Measurements from ENCODE around the gene RPS15. TPM values are rescaled to one million over a fixed set of nuclear protein-coding genes. Genes with fewer than 3 reads are reported as not detected.

The RPS15 gene
- polyA plus RNA-seq, 6 donors from 2014 or later, result 2,496 to 3,315 (median 3,022) TPM

- DNase-seq (no peak), ATAC-seq (ENCODE audit: low read depth in 2 of 2) (peak; percentile 28 to 29)
- H3K4me3 Mint-ChIP-seq, result peak overlapping the region in 4 of 8 donors; percentile 54 to 89 (median 81)
- H3K27me3 Mint-ChIP-seq, result peaks cover 0 to 16% (median 0%) of the 10 kb centered on the region in 3 donors
- peaks cover 6 to 16% (median 7%) of the 10 kb centered on the region in 3 donors for H3K4me1 Mint-ChIP-seq
- no peaks in the 10 kb centered on the region for H3K36me3 Mint-ChIP-seq
- no peaks in the 10 kb centered on the region for H3K9me3 Mint-ChIP-seq
- H3K27ac Mint-ChIP-seq, result no peak overlapping the region
Measured at GRCh38 chr19:1469255-1470054, 31.3 kb downstream of the RPS15 start.

- peaks cover 0 to 16% (median 0%) of the 10 kb centered on the region in 3 donors for H3K27me3 Mint-ChIP-seq
- no peaks in the 10 kb centered on the region for H3K36me3 Mint-ChIP-seq
- peak overlapping the region in 1 of 6 donors; percentile 63 for H3K27ac Mint-ChIP-seq
- no peaks in the 10 kb centered on the region for H3K9me3 Mint-ChIP-seq
- peak overlapping the region; percentile 54 to 90 (median 81) for H3K4me3 Mint-ChIP-seq
- peaks cover 6 to 16% (median 7%) of the 10 kb centered on the region in 3 donors for H3K4me1 Mint-ChIP-seq
- DNase-seq (no peak), ATAC-seq (ENCODE audit: low read depth in 2 of 2) (no peak)
Measured at GRCh38 chr19:1470055-1470304, 31.8 kb downstream of the RPS15 start.

GRCh38 chr19:1470305-1471009 is 32.3 kb downstream of the RPS15 start:
- Mint-ChIP-seq H3K9me3 (no peaks in the 10 kb centered on the region), H3K27me3 (peaks cover 0 to 16% (median 0%) of the 10 kb centered on the region in 3 donors), H3K27ac (no peak overlapping the region), H3K4me3 (peak overlapping the region; percentile 54 to 90 (median 81)), H3K4me1 (peaks cover 6 to 16% (median 7%) of the 10 kb centered on the region in 3 donors), H3K36me3 (no peaks in the 10 kb centered on the region)
- DNase-seq (peak; percentile 58), ATAC-seq (ENCODE audit: low read depth in 2 of 2) (peak; percentile 62 to 70)

- Mint-ChIP-seq H3K9me3 (no peaks in the 10 kb centered on the region), H3K36me3 (no peaks in the 10 kb centered on the region), H3K4me1 (peaks cover 6 to 16% (median 7%) of the 10 kb centered on the region in 3 donors), H3K27me3 (peaks cover 0 to 16% (median 0%) of the 10 kb centered on the region in 3 donors), H3K27ac (peak overlapping the region in 1 of 6 donors; percentile 39), H3K4me3 (peak overlapping the region; percentile 40 to 89 (median 78))
- ATAC-seq (ENCODE audit: low read depth in 2 of 2), result peak; percentile 14 to 18
- DNase-seq, result no peak
Measured at GRCh38 chr19:1471010-1471514, 32.9 kb downstream of the RPS15 start.

GRCh38 chr19:1471515-1472160 is 33.4 kb downstream of the RPS15 start:
- Mint-ChIP-seq H3K36me3 (no peaks in the 10 kb centered on the region), H3K9me3 (no peaks in the 10 kb centered on the region), H3K27me3 (peaks cover 0 to 15% (median 0%) of the 10 kb centered on the region in 3 donors), H3K4me1 (peaks cover 6 to 19% (median 7%) of the 10 kb centered on the region in 3 donors), H3K4me3 (peak overlapping the region in 6 of 8 donors; percentile 54 to 89 (median 74)), H3K27ac (no peak overlapping the region)
- ATAC-seq (ENCODE audit: low read depth in 2 of 2) (peak; percentile 14 to 16), DNase-seq (no peak)

DNA sequence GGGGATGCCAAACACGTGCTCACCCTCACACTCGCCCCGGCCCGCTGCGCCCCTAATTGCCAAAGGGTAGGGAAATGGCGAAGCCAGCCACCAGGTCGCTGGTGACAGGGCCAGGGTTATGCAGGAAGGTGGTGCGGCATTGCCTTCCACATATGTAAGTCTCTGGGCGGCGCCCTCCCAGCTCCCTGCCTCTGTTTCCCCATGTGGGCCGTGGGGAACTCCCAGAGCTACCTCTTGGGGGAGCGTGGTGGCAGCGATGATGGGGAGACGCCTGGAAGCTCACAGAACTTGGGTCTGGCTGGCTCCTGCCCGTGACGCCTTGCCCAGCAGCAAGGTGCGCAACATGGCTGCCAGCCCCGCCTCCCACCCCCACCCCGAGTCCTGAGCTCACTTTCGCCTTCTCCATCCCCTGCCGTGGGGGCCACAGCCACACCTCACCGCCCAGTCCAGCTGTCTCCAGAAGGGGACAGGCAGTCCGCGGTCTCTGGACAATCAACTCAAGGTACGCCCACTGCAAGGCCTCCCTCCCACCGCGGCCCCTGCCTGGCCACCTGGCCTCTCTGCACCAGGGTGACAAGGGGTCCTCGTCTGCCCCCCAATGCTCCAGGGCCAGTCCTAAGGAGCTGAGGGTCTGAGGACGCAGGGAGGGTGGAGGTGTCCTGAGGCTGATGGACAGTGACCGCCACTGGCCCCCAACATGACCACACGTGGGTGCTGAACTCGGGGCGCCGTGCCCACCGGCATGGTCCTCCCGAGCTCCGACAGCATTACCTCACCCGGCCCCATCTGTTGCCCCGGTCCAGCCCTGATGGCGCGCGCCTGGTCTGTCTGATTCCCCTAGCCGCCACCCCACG is 34.3 kb downstream of the RPS15 start:
- no peak overlapping the region for H3K27ac Mint-ChIP-seq
- ATAC-seq (ENCODE audit: low read depth in 2 of 2) (no peak), DNase-seq (no peak)

GRCh38 chr19:1473085-1473851 is 35.1 kb downstream of the RPS15 start:
- no peaks in the 10 kb centered on the region for H3K9me3 Mint-ChIP-seq
- H3K27me3 Mint-ChIP-seq, result peaks cover 0 to 11% (median 0%) of the 10 kb centered on the region in 3 donors
- H3K4me3 Mint-ChIP-seq, result peak overlapping the region in 3 of 8 donors; percentile 20 to 63 (median 46)
- H3K4me1 Mint-ChIP-seq, result peaks cover 11 to 34% (median 13%) of the 10 kb centered on the region in 3 donors
- H3K36me3 Mint-ChIP-seq, result no peaks in the 10 kb centered on the region
- H3K27ac Mint-ChIP-seq, result peak overlapping the region in 2 of 6 donors; percentile 15 to 52
- ATAC-seq (ENCODE audit: low read depth in 2 of 2) (no peak), DNase-seq (no peak)

More for the DNA sequence above, 34.3 kb downstream of the RPS15 start:
- Mint-ChIP-seq H3K36me3 (no peaks in the 10 kb centered on the region), H3K4me1 (peaks cover 10 to 27% (median 12%) of the 10 kb centered on the region in 3 donors), H3K4me3 (peak overlapping the region in 5 of 8 donors; percentile 20 to 81 (median 36)), H3K27me3 (peaks cover 0 to 11% (median 0%) of the 10 kb centered on the region in 3 donors), H3K9me3 (no peaks in the 10 kb centered on the region)

DNA sequence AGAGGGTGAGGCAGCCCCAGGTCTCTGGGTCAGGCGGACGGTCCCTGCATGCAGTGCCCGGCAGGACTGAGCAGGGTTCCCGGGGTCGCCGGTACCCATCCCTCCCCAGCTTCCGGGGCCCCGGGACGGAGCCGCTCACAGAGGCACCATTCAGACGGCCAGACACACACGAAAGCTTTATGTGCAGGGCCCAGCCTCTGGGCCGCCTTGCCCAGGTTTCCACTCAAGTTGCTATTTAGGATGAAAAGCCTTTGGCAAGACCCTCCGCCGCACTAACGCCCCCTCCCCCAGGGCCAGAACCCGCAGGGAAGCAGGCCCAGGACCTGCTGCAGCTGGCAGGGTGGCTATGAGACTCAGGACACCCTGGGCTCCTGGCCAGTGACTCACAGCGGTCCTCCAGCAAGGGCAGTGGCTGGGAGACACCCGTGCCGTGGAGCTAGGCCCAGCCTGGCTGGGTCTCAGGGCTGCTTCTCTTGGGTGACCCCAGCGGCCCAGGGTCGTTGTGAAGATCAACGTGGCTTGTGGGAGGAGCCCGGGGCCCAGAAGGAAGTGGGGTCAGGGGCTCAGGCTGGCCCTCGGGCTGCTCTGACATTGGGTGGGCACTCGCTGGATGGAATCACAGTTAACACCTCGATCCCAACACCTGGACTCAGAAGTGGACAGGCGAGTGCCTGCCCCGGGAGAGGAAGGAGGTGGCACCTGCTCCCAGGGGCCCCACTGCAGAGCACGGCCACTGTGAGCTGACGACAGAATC is 36.0 kb downstream of the RPS15 start:
- no peaks in the 10 kb centered on the region for H3K9me3 Mint-ChIP-seq
- H3K4me1 Mint-ChIP-seq, result peaks cover 15 to 38% (median 18%) of the 10 kb centered on the region in 3 donors
- H3K27me3 Mint-ChIP-seq, result peaks cover 0 to 11% (median 0%) of the 10 kb centered on the region in 3 donors
- no peak for DNase-seq
- ATAC-seq (ENCODE audit: low read depth in 2 of 2), result no peak
- no peak overlapping the region for H3K27ac Mint-ChIP-seq
- H3K4me3 Mint-ChIP-seq, result peak overlapping the region in 1 of 8 donors; percentile 65
- peaks cover 0 to 5% of the 10 kb centered on the region in 2 donors for H3K36me3 Mint-ChIP-seq

- peaks cover 0 to 10% (median 0%) of the 10 kb centered on the region in 3 donors for H3K27me3 Mint-ChIP-seq
- no peak overlapping the region for H3K27ac Mint-ChIP-seq
- DNase-seq (no peak), ATAC-seq (ENCODE audit: low read depth in 2 of 2) (no peak)
- no peaks in the 10 kb centered on the region for H3K9me3 Mint-ChIP-seq
- peaks cover 16 to 39% (median 22%) of the 10 kb centered on the region in 3 donors for H3K4me1 Mint-ChIP-seq
- H3K4me3 Mint-ChIP-seq, result no peak overlapping the region
- H3K36me3 Mint-ChIP-seq, result peaks cover 0 to 8% of the 10 kb centered on the region in 2 donors
Measured at GRCh38 chr19:1474765-1475351, 36.7 kb downstream of the RPS15 start.

GRCh38 chr19:1475751-1476437 is 37.7 kb downstream of the RPS15 start:
- DNase-seq (no peak), ATAC-seq (ENCODE audit: low read depth in 2 of 2) (no peak)
- H3K4me3 Mint-ChIP-seq, result peak overlapping the region in 2 of 8 donors; percentile 57 to 59
- peaks cover 20 to 40% (median 26%) of the 10 kb centered on the region in 3 donors for H3K4me1 Mint-ChIP-seq
- H3K9me3 Mint-ChIP-seq, result no peaks in the 10 kb centered on the region
- peaks cover 0 to 8% of the 10 kb centered on the region in 2 donors for H3K36me3 Mint-ChIP-seq
- H3K27me3 Mint-ChIP-seq, result peaks cover 0 to 6% (median 0%) of the 10 kb centered on the region in 3 donors
- H3K27ac Mint-ChIP-seq, result no peak overlapping the region
